ENCODE results near the gene CNN3. TPM values are rescaled to one million over a fixed set of nuclear protein-coding genes. Genes with fewer than 3 reads are reported as not detected.
A peak's percentile ranks its signal among the peaks of the same experiment; 100 is the strongest.

CNN3 gene
- total RNA-seq, 1 donor from 2014 or later = 419 TPM

DNA sequence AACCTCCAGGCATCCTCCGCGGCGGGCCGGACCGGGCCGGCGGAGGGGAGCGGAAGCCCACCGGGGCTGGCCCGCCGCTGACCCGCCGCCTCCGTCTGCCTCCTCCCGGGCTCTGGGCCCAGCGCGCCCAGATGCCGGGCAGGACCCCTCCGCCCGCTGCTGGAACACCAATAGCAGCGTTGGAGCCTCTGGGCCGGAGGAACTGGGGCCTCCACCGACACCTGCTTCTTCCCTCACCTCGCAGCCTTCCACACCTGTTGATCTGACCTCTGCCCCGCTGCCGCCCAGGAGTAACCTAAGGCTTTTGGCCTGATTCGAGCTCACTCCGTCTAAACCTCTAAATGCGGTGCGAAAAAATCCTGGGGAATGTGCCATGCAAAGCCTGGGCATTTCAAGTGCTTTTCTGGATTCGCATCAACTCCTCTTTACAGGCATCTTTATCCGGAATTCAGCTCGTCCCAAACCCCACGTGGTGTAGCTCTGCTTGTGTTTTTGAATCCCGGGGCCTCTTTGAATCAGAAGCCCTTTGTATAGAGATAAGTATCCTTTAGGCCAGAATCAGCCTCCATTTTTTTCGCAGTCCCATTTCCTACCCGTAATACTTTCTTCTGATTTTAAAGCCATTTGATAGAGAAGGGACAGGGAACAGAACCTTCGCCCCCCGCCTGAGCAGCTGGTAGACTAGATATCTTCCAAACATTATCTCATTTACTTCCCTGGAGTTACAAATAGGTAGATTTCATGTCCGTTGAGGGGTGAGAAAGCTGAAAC, 680 bp upstream of the CNN3 start:
- no peak for ATAC-seq
- intact Hi-C loops (cut with DNase I) = loop anchor here (10.0 kb wide), 1 partner anchor 63 kb away; no protein-coding TSS in a partner anchor
- DNase-seq (ENCODE audit: low spot score) = no peak

GRCh38 chr1:94926126-94926914, 590 bp downstream of the CNN3 start:
- intact Hi-C loops (cut with DNase I) = loop anchor here (10.0 kb wide), 1 partner anchor 62 kb away; no protein-coding TSS in a partner anchor
- peak; percentile 80 for DNase-seq (ENCODE audit: low spot score)

DNA sequence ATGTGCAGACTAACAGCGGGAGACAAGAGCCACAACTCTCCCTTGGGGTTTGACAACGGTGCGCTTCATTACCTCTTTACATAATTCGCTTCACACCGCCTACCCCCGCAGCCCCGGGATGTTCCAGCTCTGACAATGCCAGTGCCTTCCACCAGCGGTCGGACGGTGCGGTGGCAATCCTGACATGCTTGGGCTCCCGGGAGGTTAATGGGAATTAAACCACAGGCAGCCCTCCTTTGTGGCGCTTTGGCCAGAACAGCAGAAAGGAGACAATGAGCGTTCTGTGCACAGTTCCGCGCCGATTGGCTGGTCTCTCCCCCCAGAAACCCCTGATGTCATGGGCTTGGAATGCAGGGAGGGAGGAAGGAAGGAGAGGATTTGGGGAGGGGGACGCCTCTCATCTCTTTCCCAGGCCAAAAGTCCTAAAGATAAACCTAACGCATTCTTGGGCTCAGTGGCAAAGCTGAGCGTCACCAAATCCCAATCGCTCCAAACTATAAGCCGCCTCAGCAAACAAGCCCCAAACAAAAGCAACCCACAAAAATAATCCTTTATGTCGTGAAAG, 1.3 kb downstream of the CNN3 start:
- intact Hi-C loops (cut with DNase I) = loop anchor here (10.0 kb wide), 1 partner anchor 61 kb away; no protein-coding TSS in a partner anchor
- ATAC-seq (peak; percentile 81), DNase-seq (ENCODE audit: low spot score) (peak; percentile 87)

More at GRCh38 chr1:94926126-94926914, 590 bp downstream of the CNN3 start:
- peak; percentile 50 for ATAC-seq

DNA sequence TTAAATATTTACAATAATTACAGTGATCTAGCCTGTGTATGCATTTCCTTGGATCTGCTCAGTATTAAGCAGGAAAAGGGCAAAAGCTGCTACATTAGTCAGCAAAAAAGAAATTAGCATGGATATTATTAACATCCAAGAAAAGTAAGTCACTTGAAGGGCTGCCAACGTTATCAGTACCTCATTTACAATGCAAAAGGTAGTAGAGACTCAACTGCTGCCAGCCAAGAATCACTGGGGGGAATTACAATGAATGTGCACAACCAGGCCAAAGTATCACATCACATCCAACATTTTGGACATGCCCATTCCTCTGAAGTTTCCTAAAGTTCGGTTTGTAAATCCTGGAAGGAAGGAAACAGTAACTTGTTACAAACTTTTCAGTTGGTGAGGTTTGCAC, 1.9 kb downstream of the CNN3 start:
- ATAC-seq (no peak), DNase-seq (ENCODE audit: low spot score) (no peak)
- intact Hi-C loops (cut with DNase I) = loop anchor here (10.0 kb wide), 1 partner anchor 60 kb away; no protein-coding TSS in a partner anchor

DNA sequence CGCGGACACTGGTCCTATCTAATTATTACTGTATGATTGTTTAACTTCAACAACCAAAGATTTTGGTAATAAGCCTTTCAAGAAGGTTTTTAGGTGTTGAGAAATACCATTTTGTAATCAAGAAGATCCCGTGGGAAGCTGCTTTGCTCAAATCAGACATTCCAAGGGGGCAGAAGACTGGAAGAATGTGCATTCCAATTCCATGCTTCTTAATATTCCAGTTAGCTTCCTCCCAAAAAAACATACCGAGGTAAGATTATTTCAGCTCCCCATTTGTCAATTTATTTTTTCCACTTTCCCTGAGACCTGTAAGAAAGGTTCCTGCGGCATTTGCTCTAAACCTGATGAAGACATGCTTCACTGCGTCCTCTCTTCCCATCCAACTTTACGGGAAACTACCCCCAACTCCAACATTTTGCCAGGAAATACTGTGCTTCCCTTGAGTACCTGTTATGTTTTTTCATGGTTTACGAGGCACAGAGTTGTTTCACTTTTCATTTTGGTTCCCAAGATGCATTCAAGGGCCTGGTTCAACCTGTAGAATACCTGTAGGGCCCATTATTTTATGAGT, 4.1 kb downstream of the CNN3 start:
- no peak for DNase-seq (ENCODE audit: low spot score)
- intact Hi-C loops (cut with DNase I) = loop anchor here (10.0 kb wide), 1 partner anchor 58 kb away; no protein-coding TSS in a partner anchor
- no peak for ATAC-seq

GRCh38 chr1:94921977-94922376, 4.9 kb downstream of the CNN3 start:
- intact Hi-C loops (cut with DNase I) = loop anchor here (10.0 kb wide), 1 partner anchor 57 kb away; no protein-coding TSS in a partner anchor
- ATAC-seq (no peak), DNase-seq (ENCODE audit: low spot score) (no peak)

GRCh38 chr1:94920061-94920460, 6.8 kb downstream of the CNN3 start:
- intact Hi-C loops (cut with DNase I) = loop anchor here (10.0 kb wide), 1 partner anchor 55 kb away; no protein-coding TSS in a partner anchor
- ATAC-seq (no peak), DNase-seq (ENCODE audit: low spot score) (no peak)

- no peak for ATAC-seq
- DNase-seq (ENCODE audit: low spot score) = no peak
- intact Hi-C loops (cut with DNase I) = loop anchor here (10.0 kb wide), 1 partner anchor 55 kb away; no protein-coding TSS in a partner anchor
Measured at GRCh38 chr1:94919241-94920030, 7.5 kb downstream of the CNN3 start.

GRCh38 chr1:94917251-94917650, 9.7 kb downstream of the CNN3 start:
- intact Hi-C loops (cut with DNase I) = no loop called here
- DNase-seq (ENCODE audit: low spot score) = no peak
- no peak for ATAC-seq

DNA sequence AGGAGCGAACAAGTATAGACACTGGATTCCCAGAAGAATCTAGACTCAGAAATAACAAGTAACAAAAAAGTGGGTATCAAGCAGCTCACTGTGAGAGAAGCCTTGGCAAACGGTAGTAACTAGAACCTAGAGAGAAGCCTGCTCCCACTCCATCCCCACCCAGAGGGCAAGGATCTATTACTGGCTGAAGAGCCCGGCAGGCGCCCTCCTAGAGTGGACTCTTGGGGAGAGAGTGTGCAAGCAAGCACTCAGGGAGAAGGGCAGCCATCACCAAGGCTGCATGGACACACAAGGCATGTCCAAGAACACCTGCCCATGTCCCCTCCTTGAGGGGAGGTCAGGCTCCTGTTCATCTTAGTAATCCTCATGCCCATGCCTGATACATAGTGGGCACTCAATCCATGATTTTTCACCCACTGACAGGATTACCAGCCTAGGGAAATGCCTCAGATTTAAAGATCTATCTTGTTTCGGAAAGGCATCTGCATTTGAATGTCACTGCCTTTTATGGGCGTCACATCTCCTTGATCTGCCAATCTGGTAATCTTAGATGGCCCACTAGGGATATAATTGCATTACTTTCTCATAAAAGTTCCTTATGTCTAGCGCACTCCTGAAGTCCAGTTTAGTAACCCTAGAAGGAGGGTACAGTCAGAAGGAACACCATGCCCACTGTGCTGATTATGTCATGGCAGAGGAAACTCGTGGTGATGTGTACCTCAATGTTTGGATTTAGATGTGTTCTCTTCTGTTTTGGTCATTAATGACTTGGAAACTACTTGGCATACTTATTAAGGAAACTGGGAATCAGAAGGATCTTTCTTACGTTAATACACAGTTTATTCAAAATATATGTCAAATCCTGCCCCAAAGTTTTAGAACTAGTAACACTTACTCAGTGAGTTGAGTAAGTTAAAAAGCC, 14.4 kb downstream of the CNN3 start:
- DNase-seq (ENCODE audit: low spot score) (no peak), ATAC-seq (peak; percentile 16)
- intact Hi-C loops (cut with DNase I) = no loop called here

- DNase-seq (ENCODE audit: low spot score) (no peak), ATAC-seq (no peak)
- intact Hi-C loops (cut with DNase I) = no loop called here
Measured at GRCh38 chr1:94909486-94909885, 17.4 kb downstream of the CNN3 start.

GRCh38 chr1:94908965-94909364, 17.9 kb downstream of the CNN3 start:
- DNase-seq (ENCODE audit: low spot score) (no peak), ATAC-seq (no peak)
- intact Hi-C loops (cut with DNase I) = no loop called here

GRCh38 chr1:94908190-94908589, 18.7 kb downstream of the CNN3 start:
- intact Hi-C loops (cut with DNase I) = no loop called here
- no peak for ATAC-seq
- DNase-seq (ENCODE audit: low spot score) = no peak

- DNase-seq (ENCODE audit: low spot score) = no peak
- intact Hi-C loops (cut with DNase I) = no loop called here
Measured at GRCh38 chr1:94907136-94907535, 19.8 kb downstream of the CNN3 start.

GRCh38 chr1:94906382-94906781, 20.5 kb downstream of the CNN3 start:
- DNase-seq (ENCODE audit: low spot score) (no peak), ATAC-seq (no peak)
- intact Hi-C loops (cut with DNase I) = no loop called here

More at GRCh38 chr1:94907136-94907535, 19.8 kb downstream of the CNN3 start:
- ATAC-seq = no peak

DNA sequence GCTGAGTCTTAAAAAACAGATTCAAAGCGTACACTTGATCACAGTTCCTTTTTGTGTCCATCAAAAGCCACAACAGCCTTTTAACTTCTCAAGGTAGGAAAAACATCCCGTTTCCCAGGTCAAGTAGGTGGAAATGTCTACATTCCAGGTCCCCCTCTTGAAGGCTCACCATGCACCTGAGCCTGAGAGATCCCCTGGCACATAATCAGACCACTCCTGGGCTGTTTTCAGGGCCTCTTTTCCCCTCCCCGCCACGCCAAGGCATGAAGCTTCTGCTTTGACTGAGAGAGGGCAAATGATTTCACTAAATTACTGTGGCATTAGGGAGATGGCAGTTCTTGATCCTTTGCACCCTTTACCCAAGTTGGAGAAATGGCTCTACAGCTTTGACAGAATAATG, 21.7 kb downstream of the CNN3 start:
- intact Hi-C loops (cut with DNase I) = no loop called here
- DNase-seq (ENCODE audit: low spot score) (no peak), ATAC-seq (no peak)

GRCh38 chr1:94903280-94904009, 23.5 kb downstream of the CNN3 start:
- intact Hi-C loops (cut with DNase I) = no loop called here
- DNase-seq (ENCODE audit: low spot score) (no peak), ATAC-seq (no peak)
